Endothelial cell of hepatic sinusoid (primary cell): ENCODE measurements around the gene IPO4.

Experiments
- in situ Hi-C: cut with HindIII; loops from 2 replicates; pipeline ENCODE4 v1.10.0; 2017; ENCODE audit warnings: low sequenced_read_pairs

The IPO4 gene

DNA sequence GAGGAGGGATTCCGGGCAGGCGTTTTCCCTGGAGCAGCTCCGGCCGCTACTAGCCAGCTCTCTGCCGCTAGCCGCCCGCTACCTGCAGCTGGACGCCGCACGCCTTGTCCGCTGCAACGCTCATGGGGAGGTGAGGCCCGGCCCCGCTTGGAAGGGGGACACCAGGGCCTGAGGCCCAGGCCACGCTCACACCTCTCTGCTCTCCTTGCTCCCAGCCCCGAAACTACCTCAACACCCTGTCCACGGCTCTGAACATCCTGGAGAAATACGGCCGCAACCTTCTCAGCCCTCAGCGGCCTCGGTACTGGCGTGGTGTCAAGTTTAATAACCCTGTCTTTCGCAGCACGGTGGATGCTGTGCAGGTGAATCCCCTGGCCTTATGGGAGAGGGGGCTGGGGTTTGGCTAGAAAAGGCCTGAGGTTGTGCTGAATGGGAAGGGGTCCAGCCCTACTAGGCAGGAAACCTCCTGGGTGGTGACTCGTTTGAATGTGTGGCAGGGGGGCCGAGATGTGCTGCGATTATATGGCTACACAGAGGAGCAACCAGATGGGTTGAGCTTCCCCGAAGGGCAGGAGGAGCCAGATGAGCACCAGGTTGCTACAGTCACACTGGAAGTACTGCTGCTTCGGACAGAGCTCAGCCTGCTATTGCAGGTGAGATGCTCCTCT lies 40.7 kb downstream of the IPO4 start:
- in situ Hi-C loops, result no loop called here

DNA sequence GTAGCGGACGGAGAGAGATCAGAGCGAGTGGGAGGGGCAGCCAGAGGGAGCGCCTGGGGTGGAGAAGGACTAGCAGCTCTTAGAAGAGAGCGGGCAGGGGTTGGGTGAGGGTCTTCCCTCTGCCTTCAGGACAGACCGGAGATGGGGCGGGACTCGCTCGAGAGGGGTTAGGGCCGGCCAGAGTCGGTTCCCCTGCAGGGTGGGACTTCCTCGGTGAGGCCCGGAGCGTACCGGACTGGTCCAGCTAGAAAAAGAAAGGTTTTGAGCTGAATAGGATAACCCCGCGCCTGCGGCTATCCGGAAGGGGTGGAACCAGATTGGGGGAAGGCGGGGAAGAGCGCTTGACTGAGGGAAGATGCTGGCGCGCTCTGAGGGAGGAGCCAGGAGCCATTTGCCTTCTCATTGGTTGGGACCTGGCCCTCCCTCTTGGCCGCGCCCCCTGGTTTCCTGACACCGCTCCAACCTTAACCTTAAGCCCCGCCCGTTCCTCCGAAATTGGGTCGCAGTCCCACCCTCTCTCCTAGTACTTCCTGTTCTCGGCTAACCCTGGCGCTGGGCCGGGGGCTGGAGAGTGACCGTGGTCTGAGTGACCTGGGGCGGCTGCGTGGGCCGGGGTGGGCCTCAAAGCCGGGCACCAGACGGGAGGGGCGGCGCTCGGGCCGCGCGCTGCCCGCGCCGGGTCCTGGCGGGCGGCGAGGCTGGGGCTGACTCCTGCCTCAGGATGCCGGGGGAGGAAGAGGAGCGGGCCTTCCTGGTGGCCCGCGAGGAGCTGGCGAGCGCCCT lies 41.4 kb downstream of the IPO4 start, which contains the start of gene RNF31:
RNF31 (plus strand) TSS at position 521 of the 783 bp plus-strand sequence; CDS start at position 722, 201 bp downstream.
- in situ Hi-C loops, result no loop called here

DNA sequence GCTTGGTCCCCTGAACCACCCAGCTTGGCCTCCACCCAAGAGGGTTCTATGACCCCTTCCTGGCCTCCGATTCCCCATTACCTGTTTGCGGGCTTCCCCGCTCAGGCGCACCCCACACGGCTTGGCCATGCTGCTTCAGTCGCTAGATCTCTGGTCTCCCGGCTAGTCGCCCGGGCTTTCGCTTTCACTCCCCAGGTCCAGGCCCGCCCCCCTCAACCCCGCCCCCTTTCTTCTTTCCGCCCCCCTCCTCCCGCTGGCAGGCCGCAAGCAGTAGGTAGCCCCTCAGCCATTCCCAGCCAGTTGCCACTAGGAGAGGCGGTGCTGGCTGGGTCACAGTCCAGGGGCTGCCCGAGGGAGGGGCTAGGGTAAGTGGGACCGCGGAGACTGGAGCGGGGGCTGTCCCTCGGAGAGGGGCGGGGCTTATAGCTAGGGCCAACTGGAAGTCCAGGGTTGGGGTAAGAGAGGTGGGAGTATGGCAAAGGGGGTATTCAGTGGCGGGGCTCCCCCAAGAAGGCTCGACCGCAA lies 42.1 kb downstream of the IPO4 start, which contains the start of gene PSME2:
PSME2 (minus strand) TSS at position 158 of the 525 bp plus-strand sequence; CDS start at position 129, 29 bp downstream.
- in situ Hi-C loops, result no loop called here

DNA sequence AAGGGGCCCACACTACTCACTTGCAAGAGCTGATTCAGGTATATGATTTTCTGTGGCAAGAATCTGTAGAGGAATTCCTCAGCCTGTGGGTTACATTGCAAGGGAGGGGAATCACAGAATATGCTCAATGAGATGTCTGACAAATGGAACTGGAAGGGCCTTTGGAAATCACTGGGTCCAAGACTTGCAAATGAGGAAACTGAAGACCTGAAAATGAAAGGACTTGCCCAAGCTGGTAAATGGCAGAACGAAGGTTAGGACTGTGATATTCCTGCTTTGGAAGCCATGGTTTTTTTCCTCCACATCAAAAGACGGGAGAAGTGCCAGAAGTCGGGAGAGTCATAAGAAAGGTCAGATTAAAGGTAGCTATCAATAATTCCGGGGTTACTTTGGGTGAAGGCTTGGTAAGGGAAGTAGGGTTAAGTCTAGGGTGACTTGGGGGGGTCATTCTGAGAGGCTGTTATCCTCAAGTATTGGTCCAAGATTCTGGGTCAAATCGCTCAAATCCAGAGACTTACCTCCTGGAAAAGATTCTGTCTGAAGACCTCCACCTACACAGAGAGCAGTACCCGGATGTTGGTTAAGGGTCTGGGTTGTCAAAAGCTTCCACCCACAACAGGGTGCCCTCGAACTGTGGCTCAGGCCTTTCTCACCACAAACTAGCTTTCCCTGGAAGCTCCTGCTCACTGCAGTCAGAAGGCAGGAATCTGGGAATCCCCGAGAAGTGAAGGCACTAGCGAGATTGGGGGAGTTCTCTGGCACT lies 42.7 kb downstream of the IPO4 start:
- in situ Hi-C loops, result no loop called here

DNA sequence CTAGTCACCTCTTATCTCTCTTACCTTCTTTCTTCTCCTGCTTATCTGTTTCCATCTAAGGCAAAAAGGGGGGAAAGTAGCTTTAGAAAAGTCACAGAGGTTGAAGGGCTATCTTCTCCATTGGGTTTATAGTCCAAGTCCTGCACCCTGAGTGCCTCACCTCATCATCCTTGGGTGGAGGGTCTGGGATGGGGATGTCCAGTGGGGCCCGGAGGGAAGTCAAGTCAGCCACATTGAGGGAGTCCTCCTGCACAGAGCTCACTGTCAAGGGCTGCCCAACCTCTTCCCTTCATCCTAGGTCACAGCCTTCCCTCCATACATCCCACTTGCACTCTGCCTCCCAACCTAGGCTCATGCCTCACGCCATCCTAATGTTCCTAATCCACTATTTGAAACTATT lies 43.4 kb downstream of the IPO4 start:
- in situ Hi-C loops, result no loop called here

DNA sequence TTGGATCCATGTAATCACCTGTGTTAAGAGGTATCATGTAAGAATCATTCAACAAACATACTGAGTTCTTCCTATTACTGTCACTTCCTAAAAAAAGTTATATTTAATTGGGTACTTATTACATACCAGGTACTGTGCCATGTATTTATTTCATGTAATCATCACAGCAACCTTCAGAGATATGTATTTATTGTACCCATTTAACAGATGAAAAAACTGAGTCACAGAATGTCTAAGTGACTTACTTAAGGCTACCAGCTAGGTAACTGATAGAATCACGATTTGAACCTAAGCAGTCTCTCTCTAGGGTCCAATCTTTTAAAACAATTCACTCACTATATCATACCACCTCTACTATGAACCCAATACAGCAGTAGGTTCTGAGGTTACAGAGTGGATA lies 44.2 kb downstream of the IPO4 start:
- in situ Hi-C loops, result no loop called here

DNA sequence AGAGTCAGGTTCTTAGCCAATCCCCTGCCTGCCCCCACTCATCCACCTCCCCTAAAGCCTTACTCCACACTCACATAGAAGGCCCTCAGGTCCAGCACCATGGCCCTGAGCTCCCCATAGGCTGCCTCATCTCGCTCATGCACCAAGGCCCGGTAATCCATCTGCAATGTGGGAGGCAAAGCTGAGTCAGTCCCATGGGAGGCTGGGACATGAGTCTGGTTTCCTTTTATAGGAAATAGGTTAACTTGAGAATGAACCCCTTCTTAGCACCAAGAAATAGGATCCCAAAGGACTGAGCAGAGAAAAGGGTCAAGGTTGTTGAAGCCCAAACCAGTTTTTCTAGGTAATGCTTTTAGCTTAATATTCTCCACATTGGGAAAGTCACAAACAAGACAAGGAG lies 45.1 kb downstream of the IPO4 start:
- in situ Hi-C loops, result no loop called here

DNA sequence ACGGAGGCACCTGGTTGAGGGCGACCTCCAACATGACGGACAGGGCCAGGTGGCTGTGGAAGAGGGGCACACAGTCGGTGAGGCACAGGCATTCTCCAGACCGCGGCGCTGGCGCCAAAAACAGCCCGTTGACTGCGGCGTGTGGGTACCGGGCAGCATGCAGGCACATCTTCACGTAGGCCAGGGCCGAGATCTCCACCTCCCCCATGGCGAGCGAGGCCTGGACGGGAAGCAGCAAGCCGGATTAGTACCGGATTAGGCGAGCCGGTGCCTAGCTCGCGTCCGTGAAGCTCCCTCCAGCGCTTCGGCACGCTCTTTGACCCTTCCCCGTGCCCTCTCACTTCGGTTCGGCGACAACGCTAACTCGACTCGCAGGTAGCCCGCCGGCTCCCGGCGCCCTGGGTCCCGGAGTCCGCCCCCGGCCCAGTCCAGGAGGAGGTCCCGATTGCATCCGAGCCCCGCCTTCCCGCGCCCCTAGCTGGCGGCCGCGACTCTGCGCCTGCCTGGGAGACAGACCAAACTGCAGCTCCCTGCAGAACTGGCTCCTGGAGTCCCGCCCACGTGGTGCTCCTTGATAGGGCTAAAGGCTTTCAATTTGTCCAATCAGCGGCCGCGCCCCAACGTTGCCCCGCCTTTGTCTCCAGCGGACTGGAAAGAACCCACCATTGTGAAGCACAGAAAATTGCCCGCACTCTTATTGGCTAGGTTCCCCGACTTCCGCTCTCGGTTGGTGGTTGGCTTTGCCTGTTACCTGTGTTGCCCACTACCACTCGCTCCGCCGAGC lies 47.3 kb downstream of the IPO4 start, which contains the start of gene EMC9:
EMC9 (minus strand) TSS at position 495 of the 784 bp plus-strand sequence; CDS start at position 208, 287 bp downstream.
- in situ Hi-C loops, result no loop called here

DNA sequence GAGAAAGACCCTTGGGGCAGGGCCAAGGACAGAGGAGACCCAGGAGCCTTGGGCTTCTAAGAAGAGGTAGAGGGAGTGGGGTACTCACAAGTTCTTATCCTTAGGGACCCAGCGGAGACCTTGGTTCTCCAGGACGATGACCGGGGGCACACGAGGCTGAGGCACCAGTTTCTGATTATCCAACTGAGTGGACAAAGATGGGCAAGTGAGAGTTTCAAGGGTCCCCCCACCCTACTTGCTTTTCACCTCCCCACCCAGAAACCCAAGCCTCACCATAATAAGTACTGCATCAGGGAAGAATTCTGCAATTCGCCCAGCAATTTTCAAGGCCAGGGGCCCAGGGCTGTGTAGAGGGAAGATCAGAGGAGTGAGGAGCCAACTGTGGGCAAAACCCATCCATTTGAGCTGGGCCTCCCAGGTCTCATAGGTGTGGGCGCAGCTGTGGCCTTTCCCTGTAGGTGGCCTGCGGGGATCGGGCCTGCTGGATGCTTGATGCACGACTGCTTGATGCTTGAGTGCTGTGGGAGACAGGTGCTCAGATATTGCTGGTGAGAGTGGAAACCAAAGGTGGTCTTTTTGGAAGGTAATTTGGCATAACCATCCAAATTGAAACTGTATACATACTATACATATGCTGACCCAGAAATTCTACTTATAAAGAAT lies 49.2 kb downstream of the IPO4 start:
- in situ Hi-C loops, result no loop called here

DNA sequence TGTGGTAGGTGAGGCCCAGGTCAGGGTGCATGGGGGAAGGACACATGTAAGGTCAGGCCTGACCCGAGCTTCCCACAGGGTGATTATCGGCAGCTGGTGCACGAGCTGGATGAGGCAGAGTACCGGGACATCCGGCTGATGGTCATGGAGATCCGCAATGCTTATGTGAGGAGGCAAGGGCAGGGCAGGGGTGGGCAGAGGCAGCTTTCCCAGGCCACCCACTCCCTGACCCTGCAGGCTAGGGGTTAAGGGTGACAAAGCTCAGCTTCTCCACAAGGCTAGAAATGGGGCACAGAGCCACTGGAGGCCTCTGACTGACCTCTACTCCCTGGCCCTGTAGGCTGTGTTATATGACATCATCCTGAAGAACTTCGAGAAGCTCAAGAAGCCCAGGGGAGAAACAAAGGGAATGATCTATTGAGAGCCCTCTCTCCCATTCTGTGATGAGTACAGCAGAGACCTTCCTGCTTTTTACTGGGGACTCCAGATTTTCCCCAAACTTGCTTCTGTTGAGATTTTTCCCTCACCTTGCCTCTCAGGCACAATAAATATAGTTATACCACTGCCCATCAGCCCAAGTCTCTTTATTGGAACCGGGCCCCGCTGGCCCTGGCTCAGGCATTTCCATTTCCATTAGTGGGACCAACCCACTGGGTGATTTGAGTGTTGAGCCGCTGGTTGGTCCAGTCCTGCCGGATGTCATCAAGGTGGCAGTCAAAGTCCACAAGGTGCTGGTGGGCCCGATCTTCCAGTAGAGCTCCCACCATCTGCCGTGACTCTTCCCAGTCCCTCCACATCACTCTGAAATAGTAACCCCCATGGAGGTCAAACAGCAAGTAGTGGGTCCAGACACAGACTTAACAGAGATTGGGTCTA lies 50.0 kb downstream of the IPO4 start:
- in situ Hi-C loops, result no loop called here

DNA sequence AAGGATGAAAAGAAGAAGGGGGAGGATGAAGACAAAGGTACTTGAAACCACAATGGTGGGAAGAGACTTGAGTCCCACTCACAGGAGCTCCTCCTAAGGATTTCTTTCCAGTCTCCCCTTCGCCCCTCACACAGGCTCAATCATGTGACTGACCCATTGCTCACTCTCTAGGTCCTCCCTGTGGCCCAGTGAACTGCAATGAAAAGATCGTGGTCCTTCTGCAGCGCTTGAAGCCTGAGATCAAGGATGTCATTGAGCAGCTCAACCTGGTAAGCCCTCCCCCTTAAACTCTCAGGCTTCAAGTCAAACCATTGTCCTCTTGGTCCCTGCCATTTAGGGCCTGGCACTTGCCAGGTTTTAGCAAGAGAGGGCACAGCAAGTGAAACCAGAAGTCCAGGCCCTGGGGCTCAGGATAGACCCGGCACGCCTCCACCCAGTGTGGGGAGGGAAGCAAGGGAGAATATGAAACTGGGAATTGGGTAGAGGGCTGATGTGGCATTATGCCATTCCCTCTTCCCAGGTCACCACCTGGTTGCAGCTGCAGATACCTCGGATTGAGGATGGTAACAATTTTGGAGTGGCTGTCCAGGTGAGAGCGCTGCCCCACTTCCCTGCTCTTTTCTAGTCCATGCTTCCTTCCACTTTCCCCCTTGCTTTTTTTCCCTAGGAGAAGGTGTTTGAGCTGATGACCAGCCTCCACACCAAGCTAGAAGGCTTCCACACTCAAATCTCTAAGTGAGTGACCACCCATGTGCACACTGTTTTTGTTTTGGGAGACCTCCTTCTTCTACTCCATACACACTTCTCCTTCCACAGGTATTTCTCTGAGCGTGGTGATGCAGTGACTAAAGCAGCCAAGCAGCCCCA lies 50.9 kb downstream of the IPO4 start:
- in situ Hi-C loops, result no loop called here

DNA sequence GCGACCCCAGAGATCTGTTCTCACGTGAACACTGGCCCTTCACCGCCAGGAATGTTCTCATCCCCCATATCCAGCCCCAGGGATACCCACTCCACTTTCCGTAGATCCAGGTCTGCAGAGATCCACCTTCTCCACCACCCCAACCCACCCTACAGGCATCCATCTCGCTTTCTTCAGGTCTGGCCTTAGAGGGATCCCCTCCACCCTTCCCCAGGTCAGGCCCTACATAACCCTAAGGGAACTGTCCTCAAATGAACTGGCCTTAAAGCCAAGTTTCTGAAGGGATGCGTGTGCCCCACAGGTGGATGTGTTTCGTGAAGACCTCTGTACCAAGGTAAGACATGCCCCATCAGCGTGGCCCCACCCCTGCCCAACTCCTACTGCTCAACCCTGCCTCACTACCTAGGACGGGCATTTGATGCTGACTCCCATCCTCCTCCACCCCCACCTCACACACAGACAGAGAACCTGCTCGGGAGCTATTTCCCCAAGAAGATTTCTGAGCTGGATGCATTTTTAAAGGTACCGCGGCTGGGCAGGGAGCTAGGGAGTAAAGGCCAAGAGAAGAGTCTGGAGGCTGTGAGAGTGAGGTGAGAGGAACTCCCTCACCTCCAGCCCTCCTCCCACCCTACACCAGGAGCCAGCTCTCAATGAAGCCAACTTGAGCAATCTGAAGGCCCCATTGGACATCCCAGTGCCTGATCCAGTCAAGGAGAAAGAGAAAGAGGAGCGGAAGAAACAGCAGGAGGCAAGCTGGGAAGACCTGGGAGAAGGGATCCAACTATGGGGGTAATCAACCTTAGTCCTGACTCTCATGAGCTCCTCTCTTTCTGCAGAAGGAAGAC lies 51.7 kb downstream of the IPO4 start:
- in situ Hi-C loops, result no loop called here

DNA sequence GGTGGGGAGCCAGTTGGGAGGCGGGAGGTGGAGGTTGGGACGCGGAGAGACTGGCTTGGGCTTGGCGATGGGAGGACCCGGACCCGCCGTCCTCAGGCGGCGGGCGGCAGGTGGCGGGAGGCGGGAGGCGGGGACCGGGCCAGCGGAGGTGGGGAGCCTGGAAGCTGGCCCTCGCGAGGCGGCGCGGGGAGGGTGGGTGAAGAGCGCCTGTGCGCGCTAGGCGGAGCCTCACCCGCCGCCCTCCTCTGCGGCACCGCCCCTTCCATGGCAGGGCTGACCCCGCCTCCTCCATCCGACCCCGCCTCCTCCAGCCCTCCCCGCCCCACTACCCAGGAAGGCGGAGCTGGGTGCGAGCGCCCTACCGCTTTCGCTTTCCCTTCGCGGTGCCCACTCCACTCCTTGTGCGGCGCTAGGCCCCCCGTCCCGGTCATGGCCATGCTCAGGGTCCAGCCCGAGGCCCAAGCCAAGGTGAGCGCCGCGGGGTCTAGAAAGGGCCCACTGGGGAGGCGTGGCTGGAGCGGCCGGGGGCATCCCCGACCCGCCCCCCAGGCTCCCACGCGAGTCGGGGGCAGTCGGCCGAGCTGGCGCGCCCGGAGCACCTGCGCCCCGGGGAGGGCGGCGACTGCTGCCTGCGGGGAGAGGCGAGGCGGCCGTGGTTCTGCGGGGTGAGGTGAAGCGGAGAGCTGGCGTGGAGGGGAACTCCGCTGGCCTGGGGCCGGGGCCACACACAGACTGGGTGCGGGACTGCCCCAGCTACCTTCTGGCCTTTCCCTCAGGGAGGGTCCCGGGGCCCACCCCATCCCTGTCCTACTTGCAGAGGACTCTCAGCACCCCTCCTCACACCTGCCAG lies 52.6 kb downstream of the IPO4 start, which contains the start of gene PSME1:
PSME1 (plus strand) TSS at position 361 of the 850 bp plus-strand sequence; CDS start at position 430, 69 bp downstream.
- in situ Hi-C loops, result no loop called here

DNA sequence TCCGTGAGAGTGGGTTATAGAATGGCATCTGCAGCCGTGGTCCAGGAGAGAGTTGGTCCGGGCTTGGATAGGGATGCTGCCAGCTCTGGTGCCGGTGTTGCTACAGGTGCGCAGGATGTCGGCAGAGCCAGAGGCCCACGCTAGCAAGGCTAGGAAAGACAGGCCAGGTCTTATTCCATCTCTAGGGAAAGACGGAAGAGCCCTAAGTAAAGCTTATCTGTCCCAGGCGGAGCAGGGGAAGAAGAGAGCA lies 53.1 kb downstream of the IPO4 start:
- in situ Hi-C loops, result no loop called here

DNA sequence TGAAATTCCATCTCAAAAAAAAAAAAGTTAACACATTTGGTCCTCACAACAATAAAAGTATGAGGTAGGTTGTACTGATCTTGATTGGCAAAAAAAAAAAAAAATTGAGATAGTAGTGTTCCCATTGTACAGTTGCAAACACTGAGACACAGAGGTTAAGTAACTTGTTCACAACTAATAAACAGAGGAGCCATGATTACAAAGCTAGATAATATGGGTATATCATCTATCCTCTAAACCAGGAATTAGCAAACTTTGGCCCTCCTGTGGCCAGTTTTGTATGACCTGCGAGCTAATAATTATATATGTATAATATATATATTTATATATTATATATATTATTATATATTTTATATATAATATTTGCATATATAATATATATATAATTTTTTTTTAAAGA lies 54.9 kb downstream of the IPO4 start:
- in situ Hi-C loops, result no loop called here

DNA sequence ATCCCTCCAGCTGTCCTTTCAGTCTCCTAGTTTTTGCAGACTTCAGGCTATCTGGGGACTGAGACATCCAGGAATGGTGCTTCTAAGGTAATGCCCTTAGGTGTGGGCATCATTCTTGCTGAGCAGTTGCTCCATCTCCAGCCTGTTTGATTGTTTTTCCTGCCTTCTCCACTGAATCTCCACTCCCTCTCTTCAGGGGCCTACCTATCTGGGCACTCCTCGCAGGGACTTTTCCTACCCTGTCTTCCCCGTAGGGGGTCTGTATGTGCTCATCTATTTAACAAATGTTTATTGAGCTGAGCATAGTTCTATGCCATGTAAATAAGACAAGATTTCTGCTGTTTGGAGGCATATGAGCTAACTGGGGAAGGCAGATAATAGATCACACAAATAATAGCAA lies 55.6 kb downstream of the IPO4 start:
- in situ Hi-C loops, result no loop called here
